Activated CD4-positive, CD25-positive, alpha-beta regulatory T cell (primary cell): ENCODE data around the gene MTHFR.

Source experiments
- DNase-seq, 4 experiments: peaks; one replicate each; lab custom pipeline; 2025; lab: John Stamatoyannopoulos, UW

The MTHFR gene

DNA sequence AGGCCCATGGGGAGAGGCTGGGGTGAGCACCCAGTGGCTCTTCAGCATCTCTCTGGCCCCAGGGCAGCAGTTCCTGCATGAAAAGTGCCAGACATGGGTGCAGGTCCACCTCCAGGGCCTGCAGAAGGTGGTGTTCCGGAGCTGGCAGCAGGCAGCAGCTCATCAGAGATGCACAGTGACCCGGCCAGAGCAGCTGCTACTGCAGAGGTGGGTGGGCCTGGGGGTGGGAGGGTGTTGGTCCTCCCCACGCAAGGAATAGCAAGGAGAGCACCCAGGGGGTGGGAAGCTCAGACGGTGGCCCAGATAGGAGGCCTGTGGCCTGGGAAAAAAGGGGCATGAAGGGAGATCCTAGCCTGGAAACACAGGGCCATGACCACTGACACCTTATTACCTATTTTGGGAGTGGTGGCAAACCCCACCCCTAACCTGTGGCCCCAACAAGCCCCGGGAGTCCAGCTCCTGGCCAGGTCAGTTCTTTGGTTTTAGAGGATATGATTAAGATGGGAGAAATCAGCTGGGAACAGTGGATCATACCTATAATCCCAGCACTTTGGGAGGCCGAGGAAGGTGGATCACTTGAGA lies 23.5 kb downstream of the MTHFR start:
- no peak for DNase-seq

DNA sequence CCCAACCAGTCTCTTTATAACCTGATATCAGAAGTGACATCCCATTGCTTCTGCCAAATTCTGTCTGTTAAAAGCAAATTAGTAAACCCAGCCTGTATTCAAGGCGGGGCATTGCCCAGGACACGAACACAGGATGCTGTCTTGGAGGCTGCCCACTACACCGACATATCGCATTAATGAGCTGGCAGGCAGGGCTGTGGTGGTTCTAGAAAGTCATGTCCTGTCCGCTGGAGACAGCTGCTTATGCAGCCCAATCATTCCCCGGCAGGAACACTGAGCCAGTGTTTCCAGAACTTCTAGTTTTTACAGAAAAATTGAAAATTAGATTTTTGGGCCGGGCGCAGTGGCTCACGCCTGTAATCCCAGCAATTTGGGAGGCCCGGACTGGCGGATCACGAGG lies 24.5 kb downstream of the MTHFR start:
- no peak for DNase-seq

DNA sequence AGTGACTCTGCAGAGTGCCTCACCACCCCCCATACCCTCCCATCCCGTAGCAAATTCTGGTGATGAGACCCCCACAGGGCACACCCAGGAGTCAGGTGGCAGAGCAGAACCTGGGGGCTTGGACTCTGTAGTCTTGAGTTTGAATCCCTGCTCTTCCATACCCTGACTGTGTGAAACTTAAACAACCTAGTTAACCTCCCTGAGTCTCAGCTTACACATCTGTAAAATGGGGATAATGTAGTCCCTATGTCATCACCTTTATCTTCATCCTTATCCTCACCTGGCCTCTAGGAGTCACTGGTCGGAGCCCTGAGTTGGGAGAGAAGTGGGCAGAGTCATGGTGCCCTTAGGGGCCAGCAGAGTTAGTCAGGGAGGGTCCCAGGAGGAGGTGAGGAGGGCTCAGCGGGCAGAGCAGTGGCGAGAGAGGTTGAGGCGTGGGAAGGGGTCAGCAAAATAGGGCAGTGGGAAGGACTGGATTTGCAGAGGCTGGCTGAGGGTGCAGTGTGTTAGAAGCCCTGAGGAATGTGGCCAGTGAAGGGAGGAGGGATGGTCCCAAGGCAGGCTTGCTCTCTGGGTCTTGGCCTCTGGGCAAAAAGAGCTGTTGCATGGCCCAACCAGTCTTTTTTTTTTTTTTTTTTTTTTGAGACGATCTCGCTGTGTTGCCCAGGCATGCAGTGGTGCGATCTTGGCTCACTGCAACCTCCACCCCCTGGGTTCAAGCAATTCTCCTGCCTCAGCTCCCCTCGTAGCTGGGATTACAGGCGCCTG lies 25.2 kb downstream of the MTHFR start:
- no peak for DNase-seq

DNA sequence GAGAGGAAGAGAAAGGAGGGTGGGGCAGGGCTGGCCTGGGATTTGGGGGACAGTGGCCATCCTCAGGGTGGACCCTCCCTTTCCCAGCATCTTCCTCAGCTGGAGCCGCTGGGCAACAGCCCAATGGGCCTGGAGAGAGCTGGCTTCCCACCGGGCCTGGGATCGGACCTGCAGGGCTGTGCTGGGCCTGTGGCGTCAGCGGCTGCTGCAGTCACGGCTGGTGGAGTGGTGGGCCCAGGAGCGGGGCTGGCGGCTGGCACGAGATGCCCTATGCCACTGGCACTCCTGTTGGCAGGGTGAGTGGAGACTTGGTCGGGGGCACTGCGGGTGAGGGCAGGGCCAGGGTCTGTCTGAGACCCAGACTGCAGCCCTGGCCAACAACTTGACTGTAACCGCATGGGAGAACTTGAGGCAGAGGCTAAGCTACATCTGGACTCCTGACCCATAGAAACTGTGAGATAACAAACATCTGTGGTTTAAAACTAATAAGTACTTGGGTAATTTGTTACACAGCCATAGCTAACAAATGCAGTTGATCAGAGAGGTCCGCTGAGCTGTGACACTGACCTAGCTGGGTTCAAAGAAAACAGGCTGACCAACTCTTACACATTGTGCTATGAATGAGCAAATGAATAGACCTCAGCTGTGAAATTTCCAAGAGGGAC lies 25.9 kb downstream of the MTHFR start:
- DNase-seq = no peak

DNA sequence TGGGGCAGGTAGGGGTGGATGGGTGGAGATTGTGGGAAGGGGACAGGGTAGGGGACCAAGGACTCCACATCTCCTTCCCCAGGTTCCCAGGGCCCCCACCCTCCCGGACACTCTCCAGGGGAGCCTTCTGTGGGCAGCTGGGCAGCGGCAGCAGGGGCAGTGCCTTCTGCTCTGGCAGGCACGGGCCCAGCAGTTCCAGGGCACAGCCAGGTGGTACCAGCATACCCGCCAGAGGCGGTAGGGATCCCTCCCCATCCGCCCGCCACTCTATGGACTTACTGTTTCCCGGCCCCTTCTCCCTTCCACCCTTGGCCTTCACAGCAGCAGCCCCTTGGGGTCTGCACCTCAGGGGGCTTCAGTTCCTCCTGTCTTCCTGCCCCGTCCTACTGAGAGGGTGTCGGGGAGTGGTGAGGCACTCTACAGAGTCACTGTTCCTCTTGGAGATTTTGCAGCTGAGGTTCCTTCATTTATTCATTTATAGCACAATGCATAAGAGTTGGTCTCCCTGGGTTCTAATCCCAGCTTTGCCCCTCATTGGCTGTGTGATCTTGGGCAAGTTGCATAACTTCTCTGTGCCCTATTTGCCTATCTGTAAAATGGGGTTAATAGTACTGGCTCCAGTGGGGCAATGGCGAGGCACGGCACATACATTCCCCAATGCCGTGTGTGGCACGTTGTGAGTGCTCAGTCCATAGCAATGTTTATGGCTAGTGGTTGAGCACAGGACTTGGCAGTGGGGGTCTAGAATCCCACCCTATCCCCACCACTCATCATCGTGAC lies 26.7 kb downstream of the MTHFR start:
- no peak for DNase-seq

DNA sequence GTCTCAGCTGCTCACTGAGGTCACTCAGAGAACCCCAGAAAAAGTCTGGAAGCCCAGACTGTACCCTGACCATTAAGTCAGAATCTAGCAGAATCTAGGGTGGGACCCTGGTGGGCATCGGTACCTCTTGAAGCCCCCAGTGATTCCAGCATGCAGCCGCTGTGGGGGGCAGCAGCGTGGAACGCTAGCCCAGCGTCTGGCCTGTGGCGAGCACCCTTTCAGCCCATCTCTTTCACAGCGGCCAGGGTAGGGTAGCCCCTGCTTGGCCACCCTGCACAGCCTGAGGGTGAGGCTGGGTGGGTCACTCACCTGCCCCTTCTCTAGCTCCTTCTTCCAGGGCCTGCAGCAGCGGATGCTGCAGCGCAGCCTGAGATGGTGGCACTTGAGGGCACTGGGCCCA lies 27.4 kb downstream of the MTHFR start:
- no peak for DNase-seq

DNA sequence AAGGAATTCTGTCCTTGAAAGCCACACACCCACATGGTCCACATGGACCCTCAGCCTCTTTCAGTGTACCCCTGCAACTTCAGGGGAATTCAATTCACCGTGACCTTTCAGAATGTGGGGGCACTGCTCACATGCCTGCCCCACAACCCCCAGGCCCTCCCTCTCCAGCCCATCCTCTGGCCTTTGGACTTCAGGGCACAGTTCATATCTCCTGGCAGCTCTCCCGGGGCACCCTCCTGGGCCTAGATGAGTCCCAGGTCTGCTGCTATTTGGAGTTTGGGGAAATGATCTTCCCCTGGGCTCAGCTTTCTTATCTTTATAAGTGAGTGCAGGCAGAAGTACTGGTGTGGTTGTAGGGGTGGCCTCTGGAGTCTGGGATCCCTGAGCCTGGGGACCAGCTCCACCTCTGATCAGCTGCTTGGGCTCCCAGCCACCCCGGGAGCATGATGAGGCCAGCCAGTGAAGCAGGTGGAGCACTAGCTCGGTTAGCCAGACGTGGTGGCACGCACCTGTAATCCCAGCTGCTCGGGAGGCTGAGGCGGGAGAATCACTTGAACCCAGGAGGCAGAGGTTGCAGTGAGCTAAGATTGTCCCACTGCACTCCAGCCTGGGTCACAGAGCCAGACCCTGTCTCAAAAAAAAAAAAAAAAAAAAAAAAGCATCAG lies 28.0 kb downstream of the MTHFR start:
- no peak for DNase-seq

DNA sequence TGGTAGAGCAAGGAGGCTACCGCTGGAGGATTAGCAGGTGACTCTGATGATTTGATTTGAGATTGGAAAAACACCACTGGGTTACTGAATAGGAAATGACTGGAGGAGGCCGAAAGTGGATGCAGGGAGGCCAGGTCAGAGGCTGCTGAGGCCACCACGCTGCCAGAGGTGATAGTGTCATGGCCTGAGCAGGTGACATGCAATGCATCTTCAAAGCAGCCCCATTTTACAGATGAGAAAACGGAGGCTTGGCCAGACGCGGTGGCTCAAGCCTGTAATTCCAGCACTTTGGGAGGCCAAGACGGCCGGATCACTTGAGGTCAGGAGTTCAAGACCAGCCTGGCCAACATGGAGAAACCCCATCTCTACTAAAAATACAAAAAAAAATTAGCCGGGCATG lies 31.0 kb downstream of the MTHFR start:
- no peak for DNase-seq

DNA sequence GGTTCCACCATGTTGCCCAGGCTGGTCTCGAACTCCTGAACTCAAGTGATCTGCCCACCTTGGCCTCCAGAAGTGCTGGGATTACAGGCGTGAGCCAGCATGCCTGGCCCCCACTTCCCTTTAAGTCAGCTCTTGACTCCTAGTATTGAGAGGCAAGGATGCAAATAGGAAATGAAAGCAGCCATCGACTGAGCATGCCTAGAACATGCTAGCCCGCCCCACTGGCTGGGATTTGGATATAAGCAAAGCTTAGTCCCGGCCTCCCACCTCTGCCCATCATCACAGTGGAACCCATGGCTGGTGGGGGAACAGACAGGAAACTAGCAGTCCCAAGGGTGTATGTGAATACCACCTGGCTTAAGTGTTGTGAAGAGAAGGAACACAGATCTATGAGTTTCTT lies 33.3 kb downstream of the MTHFR start:
- DNase-seq = no peak

DNA sequence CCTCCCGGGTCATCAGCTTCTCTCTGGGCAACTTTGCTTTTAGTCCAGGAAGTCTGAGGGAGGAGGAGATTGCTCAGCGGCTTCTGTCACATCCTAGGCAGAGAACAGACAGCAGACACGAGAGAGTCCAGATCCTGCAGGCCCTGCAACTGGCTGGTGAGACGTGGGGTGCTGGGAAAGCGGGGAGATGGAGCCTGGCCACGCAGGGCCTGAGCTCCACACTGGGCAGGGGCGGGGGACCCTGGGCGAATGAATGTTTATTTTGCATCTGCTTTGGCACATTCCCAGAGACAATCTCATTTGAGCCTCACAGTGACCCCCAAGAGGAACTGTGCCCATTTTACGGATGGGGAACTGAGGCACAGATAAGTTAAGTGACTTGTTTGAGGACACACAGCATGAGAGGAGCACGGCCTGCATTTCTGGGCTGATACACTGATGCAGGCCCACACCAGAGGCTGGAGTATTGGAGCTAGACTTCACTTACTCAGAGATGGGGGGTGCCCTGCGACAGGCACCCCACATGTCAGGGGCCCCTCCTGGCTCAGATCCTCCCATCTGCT lies 34.2 kb downstream of the MTHFR start:
- no peak for DNase-seq

DNA sequence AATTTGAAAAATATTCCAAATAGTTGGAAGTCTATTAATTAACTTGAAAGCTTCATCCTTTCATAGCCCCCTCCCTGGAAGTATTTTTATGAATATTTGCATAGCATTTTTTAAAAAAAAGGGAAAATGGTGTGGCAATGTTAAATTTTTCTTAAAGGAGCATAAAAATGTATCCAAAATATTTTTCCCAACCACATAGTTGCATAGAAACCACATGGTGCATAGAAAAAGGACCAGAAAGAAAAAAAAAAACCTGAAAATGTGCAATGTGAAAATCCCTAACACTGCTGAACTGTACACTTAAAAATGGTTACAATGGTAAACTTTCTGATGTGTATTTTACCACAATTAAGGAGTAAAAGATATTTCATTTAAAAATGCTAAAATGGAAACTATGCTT lies 35.8 kb downstream of the MTHFR start:
- DNase-seq = no peak

DNA sequence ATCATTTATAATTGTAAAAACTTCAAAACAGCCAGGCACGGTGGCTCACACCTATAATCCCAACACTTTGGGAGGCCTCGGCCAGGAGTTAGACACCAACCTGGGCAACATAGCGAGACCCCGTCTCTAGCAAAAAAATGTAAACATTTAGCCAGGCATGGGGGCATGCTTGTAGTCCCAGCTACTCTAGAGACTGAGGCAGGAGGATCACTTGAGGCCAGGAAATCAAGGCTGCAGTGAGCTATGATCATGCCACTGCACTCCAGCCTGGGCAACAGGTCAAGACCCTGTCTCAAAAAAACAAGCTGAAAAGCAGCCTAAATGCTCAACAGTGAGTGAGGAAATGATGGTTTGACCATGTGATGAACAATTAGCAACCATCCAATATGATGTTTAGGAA lies 36.5 kb downstream of the MTHFR start:
- DNase-seq = no peak

DNA sequence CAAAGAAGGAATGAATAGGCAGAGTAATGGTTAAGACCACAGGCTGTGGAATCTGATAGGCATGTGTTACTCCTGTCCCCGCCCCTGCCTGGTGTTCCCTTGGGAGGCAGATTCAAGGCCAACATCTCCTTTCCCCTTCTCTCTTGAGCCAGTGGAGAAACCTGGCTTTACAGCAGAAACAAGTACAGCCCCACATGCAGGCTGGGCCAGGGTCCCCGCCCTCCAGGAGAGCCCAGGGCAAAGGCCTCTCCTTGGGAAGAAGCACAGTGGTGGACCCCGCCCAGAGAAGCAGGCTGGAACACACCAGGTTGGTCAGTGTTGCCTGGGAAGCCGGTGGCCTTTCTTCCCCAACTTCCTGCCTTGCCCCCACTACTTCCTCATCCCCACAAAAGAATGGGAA lies 36.9 kb downstream of the MTHFR start:
- DNase-seq = no peak

DNA sequence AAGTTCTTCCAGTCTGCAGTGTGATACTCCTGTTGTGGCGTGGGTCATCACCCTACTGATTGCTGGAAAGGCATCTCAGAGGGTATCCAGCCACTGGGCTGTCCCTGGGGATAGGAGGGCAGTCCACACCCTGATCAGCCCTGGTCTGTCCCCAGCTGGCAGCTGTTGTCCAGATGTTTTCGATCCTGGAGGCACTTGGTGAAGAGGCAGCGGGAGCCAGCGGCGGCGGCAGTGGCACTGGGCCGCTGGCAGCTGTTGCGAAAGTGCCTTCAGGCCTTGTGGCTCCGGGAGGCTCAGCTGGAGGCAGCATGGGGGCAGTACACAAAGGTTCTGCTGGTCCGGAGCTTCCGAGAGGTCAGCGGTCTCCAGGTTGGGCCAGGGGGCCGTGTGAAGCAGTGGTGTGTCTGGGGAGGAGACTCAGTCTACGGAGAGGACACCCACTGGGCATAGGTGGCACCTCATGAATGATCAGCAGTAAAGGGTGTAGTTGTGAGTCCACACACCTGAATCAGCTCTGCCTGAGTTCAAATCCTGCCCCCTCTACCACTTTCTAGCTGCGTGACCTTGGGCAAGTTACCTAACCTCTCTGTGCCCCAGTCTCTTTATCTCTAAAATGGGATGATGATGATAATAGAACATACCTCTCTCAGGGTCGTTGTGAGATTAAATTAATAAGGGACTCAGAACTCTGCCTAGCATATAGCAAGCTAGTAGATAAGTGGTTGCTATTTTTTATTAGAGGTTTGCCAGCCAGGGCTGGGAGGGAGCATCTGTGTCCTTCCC lies 37.7 kb downstream of the MTHFR start:
- DNase-seq = no peak

DNA sequence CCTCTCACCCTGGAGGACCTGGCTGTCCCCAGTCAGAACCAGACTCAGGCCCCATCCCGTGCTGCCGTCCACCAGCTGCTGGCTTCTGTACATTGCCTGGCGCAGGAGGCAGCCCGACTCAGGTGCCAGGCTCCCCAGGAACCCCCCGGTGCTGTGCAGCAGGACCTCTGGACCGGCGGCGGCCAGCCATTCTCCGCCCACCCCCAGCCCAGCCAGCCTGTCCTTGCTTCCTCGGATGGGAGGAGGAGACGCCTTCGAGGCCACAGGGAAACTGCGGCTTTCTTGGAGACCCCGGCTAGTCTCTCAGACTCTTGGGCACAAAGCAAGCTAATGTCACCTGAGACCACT lies 39.4 kb downstream of the MTHFR start:
- DNase-seq = no peak

DNA sequence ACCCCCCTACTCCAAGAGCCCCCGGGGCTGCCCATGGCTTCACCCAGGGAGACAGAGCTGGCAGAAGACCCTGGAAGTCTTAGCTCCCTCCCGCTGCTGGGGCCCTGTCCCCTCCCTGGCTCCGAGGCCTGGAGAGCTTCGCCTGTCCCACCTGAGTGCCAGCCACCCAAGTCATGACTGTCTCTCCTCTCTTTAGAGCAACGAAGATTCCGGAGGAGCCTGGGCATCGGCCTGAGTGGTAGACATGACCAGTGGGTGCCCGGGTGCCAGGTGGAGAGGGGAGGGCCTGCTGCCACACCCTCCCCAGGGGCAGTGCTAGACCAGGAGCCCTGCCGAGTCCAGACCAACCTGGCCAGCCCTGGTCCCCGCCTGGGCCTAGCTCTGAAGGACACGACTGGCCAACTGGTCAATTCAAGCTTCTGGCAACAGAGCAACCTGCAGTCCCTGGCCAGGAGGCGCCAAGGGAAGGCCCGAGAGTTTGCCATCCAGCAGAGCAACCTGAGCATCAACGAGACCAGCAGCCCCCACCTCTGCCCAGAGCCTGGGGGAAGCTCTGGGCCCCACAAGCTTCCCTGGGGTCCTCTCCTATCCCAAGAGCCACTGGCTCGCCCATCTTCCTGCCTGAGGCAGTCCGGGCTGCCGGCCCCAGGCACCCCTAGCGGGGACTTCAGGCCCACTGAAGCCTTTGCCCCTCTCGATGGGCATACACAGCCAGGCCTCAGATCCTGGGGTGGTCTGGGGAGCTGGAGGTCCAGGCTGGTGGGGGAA lies 39.9 kb downstream of the MTHFR start:
- no peak for DNase-seq

DNA sequence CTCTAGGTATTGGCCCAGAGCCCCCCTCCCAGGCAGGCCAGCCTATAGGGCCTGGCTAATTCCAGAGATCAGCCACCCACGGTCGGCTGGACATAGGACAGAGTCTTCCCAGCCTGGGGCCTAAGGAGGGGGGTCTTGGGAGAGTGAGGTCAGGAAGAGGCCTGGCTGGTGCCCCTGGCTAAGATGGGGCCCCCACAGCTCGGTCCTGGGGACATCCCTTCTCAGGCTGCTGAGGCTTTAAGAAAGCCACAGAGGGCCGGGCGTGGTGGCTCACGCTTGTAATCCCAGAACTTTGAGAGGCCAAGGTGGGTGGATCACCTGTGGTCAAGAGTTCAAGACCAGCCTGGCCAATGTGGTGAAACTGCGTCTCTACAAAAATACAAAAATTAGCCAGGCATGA lies 41.2 kb downstream of the MTHFR start:
- DNase-seq = no peak

DNA sequence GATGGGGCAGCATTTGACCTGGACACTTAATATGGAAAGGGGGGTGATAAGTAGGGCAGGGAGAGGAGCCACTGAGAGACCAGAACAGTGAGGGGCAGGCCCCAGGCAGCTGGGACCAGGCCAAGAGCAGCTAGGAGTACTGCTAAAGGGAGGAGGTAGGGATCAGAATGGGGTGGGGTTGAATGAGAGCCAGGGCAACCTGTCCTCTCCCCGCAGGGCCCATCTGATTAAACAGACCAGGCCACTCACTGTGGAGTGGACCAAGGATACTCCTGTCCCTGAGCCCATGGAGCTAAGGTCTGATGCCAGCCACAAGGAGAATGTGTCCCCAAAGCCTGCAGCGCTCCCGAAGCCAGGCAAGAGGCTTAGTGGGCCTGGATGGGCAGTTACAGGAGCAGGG lies 41.6 kb downstream of the MTHFR start:
- no peak for DNase-seq

DNA sequence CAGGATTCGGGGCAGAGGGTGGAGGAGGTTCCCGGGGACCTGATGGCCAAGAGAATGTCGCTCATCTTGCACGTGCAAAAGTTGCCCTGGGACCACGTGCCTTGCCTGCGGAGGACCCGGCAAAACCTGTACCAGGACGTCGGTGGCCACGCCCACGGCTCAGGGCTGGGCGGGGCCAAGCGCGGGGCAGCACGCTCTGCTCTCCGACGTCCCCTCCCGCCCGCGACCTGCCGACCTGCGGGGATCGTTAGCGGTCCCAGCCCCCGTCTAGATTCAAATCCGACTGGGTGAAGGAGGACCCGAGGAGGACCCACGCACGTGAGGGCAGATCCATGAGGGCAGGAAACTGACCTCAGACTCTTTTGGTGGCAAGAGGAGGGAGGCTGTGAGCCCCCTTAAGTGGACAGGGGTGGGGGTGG lies 43.8 kb downstream of the MTHFR start, which contains the start of gene C1orf167:
C1orf167 (plus strand) TSS at position 206 of the 419 bp plus-strand sequence. CDS start 2,208 bp downstream, outside the sequence.
- no peak for DNase-seq

DNA sequence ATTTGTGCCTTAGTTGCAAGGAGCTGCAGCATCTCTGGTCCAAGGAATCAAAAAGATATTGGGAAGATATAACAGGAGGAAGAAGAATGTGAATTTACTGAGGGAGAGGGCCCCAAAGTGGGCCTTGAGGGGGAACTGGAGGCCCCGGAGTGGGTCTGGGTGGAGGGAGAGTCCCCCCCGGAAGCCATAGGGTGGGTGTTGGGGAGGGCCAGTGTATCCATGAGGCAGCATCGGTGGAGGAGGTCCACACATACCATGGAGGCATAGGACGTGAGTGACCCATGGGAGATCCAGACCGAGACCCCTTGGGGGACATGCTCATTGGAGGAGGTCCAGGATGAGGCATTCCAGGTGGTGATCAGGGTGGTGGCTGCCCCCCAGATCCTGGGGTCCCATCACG lies 44.5 kb downstream of the MTHFR start:
- DNase-seq = no peak
